ENCODE data around the gene BAK1. TPM values are rescaled to one million over a fixed set of nuclear protein-coding genes. Genes with fewer than 3 reads are reported as not detected.

Gene BAK1
- total RNA-seq, 4 donors from 2014 or later, result 12.6 to 15.0 (median 14.3) TPM

DNA sequence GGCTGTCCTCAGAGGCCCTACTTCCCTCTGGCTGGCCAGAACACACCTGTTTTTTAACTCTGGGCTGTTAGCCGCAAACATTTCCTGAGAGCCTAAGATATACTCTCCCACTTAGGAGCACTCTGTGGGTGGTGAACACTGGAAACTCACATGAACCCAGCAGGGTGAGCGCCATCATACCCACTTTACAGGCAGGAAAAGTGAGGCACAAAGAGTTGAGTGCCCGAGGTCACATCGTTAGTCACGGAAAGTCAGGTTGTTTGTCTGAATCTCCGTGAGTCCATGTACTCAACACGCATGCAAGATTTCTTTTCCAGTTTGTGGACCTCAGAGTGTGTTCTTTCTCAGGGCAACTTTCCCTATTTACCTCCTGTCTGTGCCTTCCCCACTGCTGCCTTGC is 1.9 kb downstream of the BAK1 start:
- peaks cover 39% of the 10 kb centered on the region for H3K36me3 ChIP-seq
- WGBS, result 90% methylated on average over 7 of the region's 7 CpGs
- peak overlapping the region; percentile 62 for H3K4me3 ChIP-seq

DNA sequence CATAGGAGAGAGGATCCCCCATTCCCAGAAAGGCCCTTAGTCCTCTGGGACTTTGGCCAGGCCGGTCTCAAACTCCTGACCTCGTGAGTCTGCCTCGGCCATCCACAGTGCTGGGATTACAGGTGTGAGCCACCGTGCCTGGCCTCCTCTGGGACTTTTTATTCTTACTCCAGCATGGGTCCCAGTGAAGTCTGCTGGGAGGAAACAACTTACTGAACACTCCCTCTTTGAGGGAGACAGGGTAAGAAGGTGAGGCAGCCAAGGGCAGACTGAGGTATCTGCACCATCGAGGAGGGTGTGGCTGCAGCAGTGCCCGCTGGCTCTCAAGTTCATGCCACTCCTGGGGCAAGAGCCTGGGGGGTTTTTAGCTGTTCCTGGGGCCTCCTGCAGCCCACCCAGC is 2.4 kb downstream of the BAK1 start:
- DNase-seq (ENCODE audit: low spot score in 2 of 2), result no peak
- H3K4me3 ChIP-seq, result peak overlapping the region; percentile 62
- 67% methylated on average over 3 of the region's 6 CpGs for WGBS
- peaks cover 43% of the 10 kb centered on the region for H3K36me3 ChIP-seq
- TF ChIP-seq POLR2AphosphoS5 (IDR thresholded peaks at IDR 0.05) (no peak), POLR2A (IDR thresholded peaks at IDR 0.05) (no peak), EP300 (IDR thresholded peaks at IDR 0.05) (no peak)
- TF ChIP-seq, protein P1, sequence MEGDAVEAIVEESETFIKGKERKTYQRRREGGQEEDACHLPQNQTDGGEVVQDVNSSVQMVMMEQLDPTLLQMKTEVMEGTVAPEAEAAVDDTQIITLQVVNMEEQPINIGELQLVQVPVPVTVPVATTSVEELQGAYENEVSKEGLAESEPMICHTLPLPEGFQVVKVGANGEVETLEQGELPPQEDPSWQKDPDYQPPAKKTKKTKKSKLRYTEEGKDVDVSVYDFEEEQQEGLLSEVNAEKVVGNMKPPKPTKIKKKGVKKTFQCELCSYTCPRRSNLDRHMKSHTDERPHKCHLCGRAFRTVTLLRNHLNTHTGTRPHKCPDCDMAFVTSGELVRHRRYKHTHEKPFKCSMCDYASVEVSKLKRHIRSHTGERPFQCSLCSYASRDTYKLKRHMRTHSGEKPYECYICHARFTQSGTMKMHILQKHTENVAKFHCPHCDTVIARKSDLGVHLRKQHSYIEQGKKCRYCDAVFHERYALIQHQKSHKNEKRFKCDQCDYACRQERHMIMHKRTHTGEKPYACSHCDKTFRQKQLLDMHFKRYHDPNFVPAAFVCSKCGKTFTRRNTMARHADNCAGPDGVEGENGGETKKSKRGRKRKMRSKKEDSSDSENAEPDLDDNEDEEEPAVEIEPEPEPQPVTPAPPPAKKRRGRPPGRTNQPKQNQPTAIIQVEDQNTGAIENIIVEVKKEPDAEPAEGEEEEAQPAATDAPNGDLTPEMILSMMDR (IDR thresholded peaks at IDR 0.05), result no peak
- peak overlapping the region; percentile 79 for H3K27ac ChIP-seq
- peaks cover 41% of the 10 kb centered on the region for H3K4me1 ChIP-seq
- no peaks in the 10 kb centered on the region for H3K27me3 ChIP-seq
- no peaks in the 10 kb centered on the region for H3K9me3 ChIP-seq

More for the DNA sequence above, 1.9 kb downstream of the BAK1 start:
- peaks cover 41% of the 10 kb centered on the region for H3K4me1 ChIP-seq
- H3K27me3 ChIP-seq, result no peaks in the 10 kb centered on the region
- H3K27ac ChIP-seq, result peak overlapping the region; percentile 67
- DNase-seq (ENCODE audit: low spot score in 2 of 2), result no peak
- TF ChIP-seq POLR2A (IDR thresholded peaks at IDR 0.05) (no peak), POLR2AphosphoS5 (IDR thresholded peaks at IDR 0.05) (no peak), EP300 (IDR thresholded peaks at IDR 0.05) (no peak)
- TF ChIP-seq, protein P1 (IDR thresholded peaks at IDR 0.05), result no peak
- H3K9me3 ChIP-seq, result no peaks in the 10 kb centered on the region

DNA sequence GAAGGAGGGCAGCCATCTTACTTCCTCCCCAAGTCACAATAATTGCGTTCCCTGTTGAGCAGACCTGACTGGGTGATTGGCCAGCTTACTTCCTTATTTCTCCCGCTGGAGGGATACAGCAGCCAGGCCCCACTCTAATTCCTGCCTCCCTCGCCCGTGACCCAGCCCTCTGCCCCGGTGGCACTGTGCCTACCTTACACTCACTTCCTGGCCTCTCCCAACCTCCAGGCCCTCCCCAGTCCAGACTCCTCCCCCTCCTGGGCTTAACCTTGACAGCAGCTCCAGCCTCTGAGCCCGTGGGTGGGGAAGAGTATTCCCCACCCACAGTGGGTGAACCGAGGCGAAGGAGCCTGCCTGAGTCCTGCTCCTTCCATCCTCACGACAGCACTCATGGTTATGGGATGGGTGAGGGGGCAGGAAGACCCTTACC is 3.0 kb downstream of the BAK1 start:
- TF ChIP-seq POLR2AphosphoS5 (IDR thresholded peaks at IDR 0.05), result peak in 1 of 3 donors; percentile 11
- TF ChIP-seq EP300 (IDR thresholded peaks at IDR 0.05), result no peak
- no peak for TF ChIP-seq POLR2A (IDR thresholded peaks at IDR 0.05)
- TF ChIP-seq, protein P1 (IDR thresholded peaks at IDR 0.05), result no peak
- peaks cover 43% of the 10 kb centered on the region for H3K36me3 ChIP-seq
- WGBS, result 45% methylated on average over 9 of the region's 9 CpGs

DNA sequence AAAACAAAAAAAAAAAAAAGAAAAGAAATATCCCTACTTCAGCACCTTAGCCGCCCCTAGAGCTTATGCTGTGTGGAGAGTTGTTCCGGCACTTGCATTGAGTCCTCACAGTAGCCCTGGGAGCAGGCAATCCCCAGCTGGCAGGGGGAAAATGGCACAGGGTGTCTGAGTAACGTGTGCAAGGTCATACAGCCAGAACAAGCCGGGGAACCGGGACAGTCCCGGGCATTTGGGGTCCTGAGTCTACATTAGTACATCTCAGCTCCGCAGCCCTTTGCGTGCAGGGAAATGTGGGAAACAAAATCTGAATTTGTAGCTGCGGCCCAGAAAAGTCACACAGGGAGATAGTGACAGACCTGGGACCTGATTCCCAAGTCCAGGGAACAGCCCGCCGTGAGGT is 3.4 kb downstream of the BAK1 start:
- peak overlapping the region; percentile 79 for H3K27ac ChIP-seq
- no peak for TF ChIP-seq POLR2AphosphoS5 (IDR thresholded peaks at IDR 0.05)
- TF ChIP-seq POLR2A (IDR thresholded peaks at IDR 0.05), result no peak
- TF ChIP-seq, protein P1 (IDR thresholded peaks at IDR 0.05), result no peak
- no peak for TF ChIP-seq EP300 (IDR thresholded peaks at IDR 0.05)
- peaks cover 44% of the 10 kb centered on the region for H3K4me1 ChIP-seq
- H3K4me3 ChIP-seq, result peak overlapping the region; percentile 16
- H3K27me3 ChIP-seq, result no peaks in the 10 kb centered on the region
- H3K36me3 ChIP-seq, result peaks cover 43% of the 10 kb centered on the region
- no peaks in the 10 kb centered on the region for H3K9me3 ChIP-seq
- 76% methylated on average over 11 of the region's 11 CpGs for WGBS
- DNase-seq (ENCODE audit: low spot score in 2 of 2), result no peak

More for the DNA sequence above, 3.0 kb downstream of the BAK1 start:
- H3K4me1 ChIP-seq, result peaks cover 41% of the 10 kb centered on the region
- no peaks in the 10 kb centered on the region for H3K9me3 ChIP-seq
- H3K27ac ChIP-seq, result peak overlapping the region; percentile 79
- DNase-seq (ENCODE audit: low spot score in 2 of 2), result peak; percentile 87 to 90
- H3K4me3 ChIP-seq, result peak overlapping the region; percentile 16
- H3K27me3 ChIP-seq, result no peaks in the 10 kb centered on the region

DNA sequence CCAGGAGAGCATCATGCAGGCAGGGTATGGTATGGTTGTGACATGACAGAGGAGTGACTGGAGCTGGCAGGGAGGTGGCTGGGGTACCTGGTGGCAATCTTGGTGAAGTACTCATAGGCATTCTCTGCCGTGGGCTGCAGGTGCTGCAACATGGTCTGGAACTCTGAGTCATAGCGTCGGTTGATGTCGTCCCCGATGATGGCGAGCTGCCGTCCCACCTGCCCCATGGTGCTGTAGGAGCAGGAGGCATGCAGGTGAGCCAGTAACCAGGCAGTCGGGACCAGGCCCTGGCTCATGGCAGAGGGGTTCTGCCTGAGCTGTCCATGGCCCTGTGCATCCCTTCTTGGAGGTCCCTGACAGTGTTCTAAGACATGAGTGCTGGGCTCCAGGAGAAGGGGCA is 4.9 kb downstream of the BAK1 start:
- no peak overlapping the region for H3K27ac ChIP-seq
- H3K4me3 ChIP-seq, result no peak overlapping the region
- H3K27me3 ChIP-seq, result no peaks in the 10 kb centered on the region
- H3K36me3 ChIP-seq, result peaks cover 43% of the 10 kb centered on the region
- TF ChIP-seq POLR2AphosphoS5 (IDR thresholded peaks at IDR 0.05) (no peak), EP300 (IDR thresholded peaks at IDR 0.05) (no peak), POLR2A (IDR thresholded peaks at IDR 0.05) (no peak)
- TF ChIP-seq, protein P1 (IDR thresholded peaks at IDR 0.05), result no peak
- no peaks in the 10 kb centered on the region for H3K9me3 ChIP-seq
- peaks cover 41% of the 10 kb centered on the region for H3K4me1 ChIP-seq
- WGBS, result 80% methylated on average over 2 of the region's 8 CpGs
- no peak for DNase-seq (ENCODE audit: low spot score in 2 of 2)

Data from suprapubic skin (tissue), 4 donors.